Hematopoietic multipotent progenitor cell treated with erythropoietin and hydrocortisone succinate and interleukin-3 and kit ligand, for 17 days (in vitro differentiated cells): ENCODE results near the gene ZPBP.

Source experiments
- DNase-seq: peaks from one replicate; pipeline ENCODE4 v3.0.0-alpha.2; 2015; ENCODE audit warnings: low spot score

ZPBP gene

DNA sequence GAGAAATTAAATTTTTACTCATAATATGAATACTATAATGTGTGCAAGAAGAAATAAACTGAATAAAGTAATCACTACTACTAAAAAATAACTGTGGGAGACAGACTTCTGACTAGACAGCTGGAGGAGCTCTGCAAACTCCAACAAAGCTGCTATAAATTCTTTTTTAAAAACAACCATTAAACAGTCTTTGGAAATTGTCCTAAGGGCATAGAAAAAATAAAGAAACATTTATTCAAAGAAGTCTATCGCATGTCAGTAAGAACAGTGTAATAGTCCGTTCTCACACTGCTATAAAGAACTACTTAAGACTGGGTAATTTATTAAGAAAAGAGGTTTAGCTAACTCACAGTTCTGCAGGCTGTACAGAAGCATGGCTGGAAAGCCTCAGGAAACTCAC lies 56.0 kb downstream of the ZPBP start:
- DNase-seq: no peak

DNA sequence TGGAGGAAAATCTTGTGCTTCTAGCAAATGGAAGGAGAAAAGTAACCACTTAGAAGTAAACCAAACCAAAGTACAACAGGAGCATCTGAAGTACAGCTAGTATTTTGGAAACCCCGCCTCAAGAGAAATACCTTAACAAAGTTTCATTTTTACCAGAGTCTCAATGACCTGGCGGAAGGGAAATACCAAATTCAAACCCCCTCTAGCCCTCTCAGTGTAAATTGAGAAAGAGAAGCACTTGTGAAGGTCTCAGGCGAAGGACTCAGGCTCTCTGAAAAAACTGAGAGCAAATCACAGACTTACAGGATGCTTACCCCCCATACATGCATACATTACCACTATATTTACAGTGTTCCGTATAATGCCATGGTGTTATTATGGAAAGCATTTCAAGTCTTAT lies 70.1 kb downstream of the ZPBP start:
- DNase-seq: no peak

DNA sequence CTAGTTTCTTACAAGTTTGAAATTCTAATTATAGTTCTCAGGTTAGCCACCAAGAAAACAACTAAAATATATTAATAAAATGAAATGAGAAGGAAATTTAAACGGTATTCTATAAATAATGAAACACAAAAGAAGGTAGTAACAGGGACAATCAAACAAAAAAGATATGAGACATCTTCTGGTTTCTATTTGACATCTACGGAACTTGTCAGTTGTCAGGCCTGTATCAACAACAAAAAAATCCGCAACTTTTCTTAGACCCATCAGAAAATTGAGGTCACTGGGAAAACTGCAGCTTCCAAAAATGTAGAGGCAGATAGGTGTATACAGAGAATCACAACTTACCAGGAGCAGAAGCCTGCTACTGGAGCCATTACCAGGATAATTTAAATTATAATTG lies 70.6 kb downstream of the ZPBP start:
- DNase-seq: no peak

DNA sequence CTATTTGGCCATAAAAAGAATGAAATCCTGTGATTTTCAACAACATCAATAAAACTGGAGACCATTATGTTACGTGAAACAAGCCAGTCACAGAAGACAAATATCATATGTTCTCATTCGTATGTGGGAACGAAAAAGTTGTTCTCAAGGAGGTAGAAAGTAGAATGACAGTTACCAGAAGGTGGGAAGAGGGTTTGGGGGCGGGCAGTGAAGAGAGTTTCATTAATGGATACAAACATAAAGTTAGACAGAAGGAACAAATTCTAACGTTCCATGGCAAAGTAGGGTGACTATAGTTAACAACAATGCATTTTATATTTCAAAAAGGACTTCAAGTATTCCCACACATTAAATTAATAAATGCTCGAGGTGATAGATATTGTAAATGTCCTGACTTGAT lies 97.4 kb downstream of the ZPBP start:
- DNase-seq: no peak

- no peak for DNase-seq
Measured at GRCh38 chr7:49986191-49986590, 106.9 kb downstream of the ZPBP start.

DNA sequence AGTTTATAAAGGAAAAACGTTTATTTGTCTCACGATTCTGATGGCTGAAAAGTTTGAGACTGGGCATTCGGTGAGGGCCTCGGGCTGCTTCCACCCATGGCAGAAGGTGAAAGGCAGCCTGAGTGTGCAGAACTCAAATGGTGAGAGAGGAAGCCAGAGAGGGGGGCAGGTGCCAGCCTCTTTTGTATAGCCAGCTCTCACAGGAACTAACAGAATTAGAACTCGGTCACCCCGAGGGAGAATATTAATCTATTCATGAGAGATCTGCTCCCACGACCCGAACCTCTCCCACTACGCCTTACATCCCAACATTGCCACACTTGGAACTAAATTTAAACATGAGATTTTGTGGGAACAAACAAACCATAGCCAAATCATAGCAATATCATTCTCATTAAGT lies 112.6 kb downstream of the ZPBP start:
- DNase-seq: no peak

DNA sequence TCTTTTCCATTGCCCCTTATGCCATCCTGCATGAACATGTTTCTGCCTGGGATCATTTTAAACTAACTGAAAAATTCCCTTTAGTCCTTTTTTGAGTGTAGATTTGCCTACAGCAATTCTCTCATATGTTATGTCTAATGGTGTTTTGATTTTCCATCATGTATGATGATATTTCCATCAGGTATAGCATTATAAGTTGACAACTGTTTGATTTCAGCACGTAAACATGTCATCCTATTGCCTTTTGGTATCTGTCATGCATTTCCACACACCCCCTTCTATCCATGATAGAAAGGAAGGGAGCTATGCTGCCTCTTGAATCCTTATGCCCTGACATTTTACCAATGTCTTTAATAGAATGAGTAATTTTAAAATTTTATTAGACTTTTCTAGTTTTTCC lies 116.8 kb downstream of the ZPBP start:
- DNase-seq: no peak

DNA sequence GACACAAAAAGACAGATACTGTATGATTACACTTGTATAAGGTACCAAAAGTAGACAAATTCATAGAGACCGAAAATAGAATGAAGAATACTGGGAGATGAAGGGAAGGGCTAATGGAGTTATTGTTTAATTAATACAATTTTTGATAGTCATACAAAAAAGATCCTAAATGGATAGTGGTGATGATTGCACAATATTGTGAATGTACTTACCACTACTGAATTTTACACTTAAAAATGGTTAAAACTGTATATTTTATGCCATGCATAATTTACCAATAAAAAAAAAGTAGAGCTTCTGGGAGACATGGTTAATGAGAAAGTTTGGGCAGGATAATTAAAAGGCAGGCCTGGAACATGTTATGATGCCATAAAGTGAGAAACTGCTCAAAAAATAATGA lies 119.0 kb downstream of the ZPBP start:
- DNase-seq: no peak

GRCh38 chr7:49937608-49938007 lies 155.4 kb downstream of the ZPBP start:
- DNase-seq: no peak

DNA sequence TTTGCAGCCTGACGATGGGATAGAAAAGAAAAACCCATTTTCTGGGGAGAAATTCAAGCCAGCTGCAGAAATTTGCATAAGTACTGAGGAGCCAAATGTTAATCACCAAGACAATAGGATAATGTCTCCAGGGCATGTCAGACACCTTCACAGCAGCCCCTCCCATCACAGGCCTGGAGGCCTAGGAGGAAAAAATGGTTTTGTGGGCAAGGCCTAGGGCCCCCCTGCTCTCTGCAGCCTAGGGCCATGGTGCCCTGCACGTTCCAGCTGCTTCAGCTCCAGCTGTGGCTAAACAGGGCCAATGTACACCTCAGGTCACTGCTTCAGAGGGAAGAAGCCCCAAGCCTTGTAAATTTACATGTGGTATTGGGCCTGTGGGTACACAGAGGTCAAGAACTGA lies 161.4 kb downstream of the ZPBP start:
- no peak for DNase-seq

GRCh38 chr7:49928787-49929186 lies 164.3 kb downstream of the ZPBP start:
- DNase-seq: no peak

- DNase-seq: no peak
Measured at GRCh38 chr7:49927631-49928030, 165.4 kb downstream of the ZPBP start.

DNA sequence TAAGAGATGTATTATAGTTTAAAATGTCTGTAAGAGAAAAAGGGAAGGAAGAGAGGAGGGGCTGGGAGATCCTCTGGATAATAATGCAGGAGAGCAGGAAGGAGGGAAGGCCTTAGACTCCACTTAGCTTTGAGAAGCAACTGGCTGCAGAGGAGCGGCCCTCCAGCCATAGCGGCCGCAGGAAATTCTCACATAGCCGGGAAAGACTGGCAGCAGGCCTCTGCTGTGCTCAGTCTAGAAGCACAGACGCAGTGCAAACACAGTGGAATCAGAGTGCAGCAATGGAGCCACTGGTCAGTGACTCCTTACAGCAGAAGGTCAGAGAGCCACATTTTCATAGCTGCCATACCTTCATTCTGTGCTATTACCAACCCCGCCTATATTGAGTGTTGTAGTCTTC lies 166.3 kb downstream of the ZPBP start:
- DNase-seq: no peak

- DNase-seq: no peak
Measured at GRCh38 chr7:49911909-49912308, 181.1 kb downstream of the ZPBP start.

DNA sequence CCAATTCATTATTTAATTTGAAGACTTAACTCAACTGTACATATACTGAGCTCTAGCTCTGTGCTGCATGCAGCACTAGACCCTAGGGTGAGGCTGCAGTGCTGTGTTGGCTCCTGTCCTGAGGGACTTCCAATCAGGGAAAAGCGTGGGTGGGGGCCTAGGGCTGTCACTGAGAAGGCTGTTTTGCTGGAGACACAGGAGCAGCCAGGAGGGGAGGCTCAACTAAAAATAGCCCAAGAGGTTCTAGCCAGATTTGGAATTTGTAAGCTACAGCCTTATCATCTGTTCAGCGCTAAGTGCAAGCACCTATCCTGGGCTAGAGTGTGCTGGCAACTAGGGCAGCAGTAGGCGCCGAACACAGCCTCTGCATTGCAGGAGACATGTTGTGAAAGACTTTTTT lies 198.5 kb downstream of the ZPBP start:
- DNase-seq: no peak

- DNase-seq: no peak
Measured at GRCh38 chr7:49893131-49893530, 199.9 kb downstream of the ZPBP start.

DNA sequence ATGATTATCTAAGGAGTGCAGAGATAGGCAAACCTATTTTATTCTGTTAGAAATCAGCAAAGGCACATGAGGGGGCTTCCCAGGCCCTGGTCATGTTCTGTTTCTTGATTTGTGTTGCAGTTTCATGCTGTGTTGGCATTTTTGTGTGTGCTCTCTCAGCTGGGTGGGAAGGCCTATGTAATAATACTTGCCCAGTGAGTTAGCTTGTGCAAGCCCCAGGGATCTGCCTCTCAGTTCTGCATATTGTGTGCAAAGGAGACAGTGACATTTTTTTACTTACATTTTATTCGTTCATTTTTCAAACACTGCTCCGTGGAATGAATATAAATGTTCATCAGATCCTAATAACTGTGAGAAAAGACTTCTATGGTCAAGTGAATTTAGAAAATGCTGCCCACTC lies 200.6 kb downstream of the ZPBP start:
- no peak for DNase-seq
